Neural progenitor cell (in vitro differentiated cells): ENCODE results near the gene MED27.

Experiments used
- CTCF ChIP-seq: fragments of 200-600 bp; sonication (generic); IDR thresholded peaks from 2 replicates; pipeline ENCODE4 v1.5.1; 2017; ENCODE audit warnings: antibody characterized with exemption, mild to moderate bottlenecking
- EZH2phosphoT487 ChIP-seq: fragments of 200-600 bp; sonication (generic); IDR thresholded peaks from 2 replicates; pipeline ENCODE4 v1.6.1; 2017; ENCODE audit warnings: antibody characterized with exemption

GRCh38 chr9:131977109-131977838 is 102.4 kb downstream of the MED27 start:
- TF ChIP-seq CTCF (no peak), EZH2phosphoT487 (no peak)
